Measurements from ENCODE around the gene TECTB.

TECTB gene

GRCh38 chr10:112295853-112296830 is 12.9 kb downstream of the TECTB start:
- DNase-seq (ENCODE audit: low read depth, low spot score), result no peak
- no peaks in the 10 kb centered on the region for H3K36me3 ChIP-seq (ENCODE audit: insufficient read depth, insufficient read length, low read length)
- TF ChIP-seq ZNF274 (IDR thresholded peaks at IDR 0.05; ENCODE audit: low read depth, low read length) (no peak), YY1 (IDR thresholded peaks at IDR 0.05; ENCODE audit: insufficient read depth, insufficient read length) (no peak), SUZ12 (IDR thresholded peaks at IDR 0.05; ENCODE audit: extremely low read depth, insufficient read depth, insufficient read length) (no peak)

GRCh38 chr10:112296908-112297331 is 13.7 kb downstream of the TECTB start:
- Histone ChIP-seq H3K36me3 (ENCODE audit: insufficient read depth, insufficient read length, low read length) (no peaks in the 10 kb centered on the region), H3K4me3 (ENCODE audit: insufficient read length, low read depth) (no peak overlapping the region), H3K9ac (ENCODE audit: insufficient read length, low read depth) (no peak overlapping the region), H3K27me3 (ENCODE audit: insufficient read depth, insufficient read length) (no peaks in the 10 kb centered on the region), H3K4me1 (ENCODE audit: insufficient read depth, insufficient read length) (peaks cover 4% of the 10 kb centered on the region), H3K9me3 (ENCODE audit: insufficient read depth, low read length) (no peaks in the 10 kb centered on the region)
- DNase-seq (ENCODE audit: low read depth, low spot score), result no peak
- TF ChIP-seq SUZ12 (IDR thresholded peaks at IDR 0.05; ENCODE audit: extremely low read depth, insufficient read depth, insufficient read length) (no peak), YY1 (IDR thresholded peaks at IDR 0.05; ENCODE audit: insufficient read depth, insufficient read length) (no peak), ZNF274 (IDR thresholded peaks at IDR 0.05; ENCODE audit: low read depth, low read length) (no peak)

More at GRCh38 chr10:112295853-112296830, 12.9 kb downstream of the TECTB start:
- no peak overlapping the region for H3K4me3 ChIP-seq (ENCODE audit: insufficient read length, low read depth)
- no peak overlapping the region for H3K9ac ChIP-seq (ENCODE audit: insufficient read length, low read depth)
- no peaks in the 10 kb centered on the region for H3K27me3 ChIP-seq (ENCODE audit: insufficient read depth, insufficient read length)
- no peaks in the 10 kb centered on the region for H3K9me3 ChIP-seq (ENCODE audit: insufficient read depth, low read length)
- H3K4me1 ChIP-seq (ENCODE audit: insufficient read depth, insufficient read length), result peaks cover 4% of the 10 kb centered on the region

DNA sequence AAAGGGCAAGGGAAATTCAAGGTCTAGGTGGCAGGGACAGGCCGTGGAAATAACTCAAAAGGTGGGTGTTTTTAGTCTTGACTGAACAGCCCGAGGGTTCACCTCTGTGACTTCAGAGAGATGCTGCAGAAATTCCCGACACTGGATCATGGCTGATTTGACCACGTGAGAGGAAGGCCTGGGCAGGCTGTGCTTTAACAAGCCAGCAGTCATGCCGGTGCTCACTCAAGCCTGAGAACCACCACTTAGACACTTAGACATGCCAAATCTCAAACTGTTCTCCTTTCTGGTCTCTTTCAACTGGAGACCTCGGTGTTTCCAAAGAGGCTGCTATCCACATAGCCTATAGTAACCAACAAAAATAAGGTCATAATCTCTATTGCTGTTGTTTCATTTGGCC is 15.4 kb downstream of the TECTB start:
- no peak overlapping the region for H3K4me3 ChIP-seq (ENCODE audit: insufficient read length, low read depth)
- H3K9me3 ChIP-seq (ENCODE audit: insufficient read depth, low read length), result no peaks in the 10 kb centered on the region; the same call in 1 of the 2 replicates
- peaks cover 4% of the 10 kb centered on the region for H3K4me1 ChIP-seq (ENCODE audit: insufficient read depth, insufficient read length)
- no peaks in the 10 kb centered on the region for H3K36me3 ChIP-seq (ENCODE audit: insufficient read depth, insufficient read length, low read length)
- no peaks in the 10 kb centered on the region for H3K27me3 ChIP-seq (ENCODE audit: insufficient read depth, insufficient read length)
- no peak for TF ChIP-seq YY1 (IDR thresholded peaks at IDR 0.05; ENCODE audit: insufficient read depth, insufficient read length)
- no peak for TF ChIP-seq ZNF274 (IDR thresholded peaks at IDR 0.05; ENCODE audit: low read depth, low read length)
- DNase-seq (ENCODE audit: low read depth, low spot score), result no peak
- H3K9ac ChIP-seq (ENCODE audit: insufficient read length, low read depth), result no peak overlapping the region

- no peak overlapping the region for H3K9ac ChIP-seq (ENCODE audit: insufficient read length, low read depth)
- TF ChIP-seq ZNF274 (IDR thresholded peaks at IDR 0.05; ENCODE audit: low read depth, low read length) (no peak), SUZ12 (IDR thresholded peaks at IDR 0.05; ENCODE audit: extremely low read depth, insufficient read depth, insufficient read length) (no peak), YY1 (IDR thresholded peaks at IDR 0.05; ENCODE audit: insufficient read depth, insufficient read length) (no peak)
- no peaks in the 10 kb centered on the region for H3K27me3 ChIP-seq (ENCODE audit: insufficient read depth, insufficient read length)
- H3K36me3 ChIP-seq (ENCODE audit: insufficient read depth, insufficient read length, low read length), result no peaks in the 10 kb centered on the region
- H3K9me3 ChIP-seq (ENCODE audit: insufficient read depth, low read length), result no peaks in the 10 kb centered on the region; the same call in 1 of the 2 replicates
- DNase-seq (ENCODE audit: low read depth, low spot score), result no peak
- no peak overlapping the region for H3K4me3 ChIP-seq (ENCODE audit: insufficient read length, low read depth)
- peaks cover 4% of the 10 kb centered on the region for H3K4me1 ChIP-seq (ENCODE audit: insufficient read depth, insufficient read length)
Observed at GRCh38 chr10:112299456-112299855, 16.3 kb downstream of the TECTB start.

DNA sequence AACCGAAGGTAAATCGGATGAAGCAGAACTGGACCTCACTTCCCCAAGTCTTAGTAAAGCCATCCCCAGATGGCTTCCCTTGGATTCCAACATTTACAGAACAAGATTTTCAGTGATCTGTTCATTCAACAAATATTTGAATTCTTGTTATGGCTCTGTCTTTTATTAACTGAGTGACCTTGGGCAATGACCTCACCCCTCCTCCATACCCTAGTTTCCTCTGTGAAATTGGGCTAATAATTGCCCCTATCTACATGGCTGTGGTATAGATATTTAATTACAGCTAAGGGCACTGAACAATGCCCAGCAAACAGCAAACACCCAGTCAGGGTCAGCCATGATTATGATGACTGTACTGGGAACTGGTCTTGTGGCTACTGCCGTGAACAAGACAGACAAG is 19.1 kb downstream of the TECTB start:
- H3K36me3 ChIP-seq (ENCODE audit: insufficient read depth, insufficient read length, low read length), result no peaks in the 10 kb centered on the region
- H3K4me1 ChIP-seq (ENCODE audit: insufficient read depth, insufficient read length), result no peaks in the 10 kb centered on the region
- no peak for DNase-seq (ENCODE audit: low read depth, low spot score)
- no peaks in the 10 kb centered on the region for H3K27me3 ChIP-seq (ENCODE audit: insufficient read depth, insufficient read length)
- H3K4me3 ChIP-seq (ENCODE audit: insufficient read length, low read depth), result no peak overlapping the region
- no peak overlapping the region for H3K9ac ChIP-seq (ENCODE audit: insufficient read length, low read depth)
- TF ChIP-seq ZNF274 (IDR thresholded peaks at IDR 0.05; ENCODE audit: low read depth, low read length), result no peak
- no peak for TF ChIP-seq SUZ12 (IDR thresholded peaks at IDR 0.05; ENCODE audit: extremely low read depth, insufficient read depth, insufficient read length)
- no peak for TF ChIP-seq YY1 (IDR thresholded peaks at IDR 0.05; ENCODE audit: insufficient read depth, insufficient read length)
- H3K9me3 ChIP-seq (ENCODE audit: insufficient read depth, low read length), result no peaks in the 10 kb centered on the region; the same call in 1 of the 2 replicates

GRCh38 chr10:112303528-112303927 is 20.3 kb downstream of the TECTB start:
- TF ChIP-seq ZNF274 (IDR thresholded peaks at IDR 0.05; ENCODE audit: low read depth, low read length), result no peak
- TF ChIP-seq YY1 (IDR thresholded peaks at IDR 0.05; ENCODE audit: insufficient read depth, insufficient read length), result no peak
- no peak for TF ChIP-seq SUZ12 (IDR thresholded peaks at IDR 0.05; ENCODE audit: extremely low read depth, insufficient read depth, insufficient read length)
- no peak overlapping the region for H3K4me3 ChIP-seq (ENCODE audit: insufficient read length, low read depth)
- no peak for DNase-seq (ENCODE audit: low read depth, low spot score)
- H3K27me3 ChIP-seq (ENCODE audit: insufficient read depth, insufficient read length), result no peaks in the 10 kb centered on the region
- no peaks in the 10 kb centered on the region for H3K36me3 ChIP-seq (ENCODE audit: insufficient read depth, insufficient read length, low read length)
- H3K9ac ChIP-seq (ENCODE audit: insufficient read length, low read depth), result no peak overlapping the region
- H3K9me3 ChIP-seq (ENCODE audit: insufficient read depth, low read length), result no peaks in the 10 kb centered on the region; the same call in 1 of the 2 replicates
- H3K4me1 ChIP-seq (ENCODE audit: insufficient read depth, insufficient read length), result no peaks in the 10 kb centered on the region

- no peak overlapping the region for H3K4me3 ChIP-seq (ENCODE audit: insufficient read length, low read depth)
- no peak for DNase-seq (ENCODE audit: low read depth, low spot score)
- no peak for TF ChIP-seq YY1 (IDR thresholded peaks at IDR 0.05; ENCODE audit: insufficient read depth, insufficient read length)
- TF ChIP-seq SUZ12 (IDR thresholded peaks at IDR 0.05; ENCODE audit: extremely low read depth, insufficient read depth, insufficient read length), result no peak
- no peak for TF ChIP-seq ZNF274 (IDR thresholded peaks at IDR 0.05; ENCODE audit: low read depth, low read length)
Observed at GRCh38 chr10:112304267-112304859, 21.2 kb downstream of the TECTB start.

More at GRCh38 chr10:112304267-112304859, 21.2 kb downstream of the TECTB start:
- Histone ChIP-seq H3K9ac (ENCODE audit: insufficient read length, low read depth) (no peak overlapping the region), H3K27me3 (ENCODE audit: insufficient read depth, insufficient read length) (no peaks in the 10 kb centered on the region), H3K9me3 (ENCODE audit: insufficient read depth, low read length) (no peaks in the 10 kb centered on the region; the same call in 1 of the 2 replicates), H3K36me3 (ENCODE audit: insufficient read depth, insufficient read length, low read length) (no peaks in the 10 kb centered on the region), H3K4me1 (ENCODE audit: insufficient read depth, insufficient read length) (no peaks in the 10 kb centered on the region)
